Hippocampal formation (tissue), 2 donors: ENCODE results near the gene ARHGAP44.

ENCODE experiments used
- DNase-seq, 2 donors: peaks; one replicate each; lab custom pipeline; 2025; lab: John Stamatoyannopoulos, UW

ARHGAP44 gene

GRCh38 chr17:12900474-12900873 is 111.2 kb downstream of the ARHGAP44 start:
- DNase-seq, result no peak

- no peak for DNase-seq
Measured at GRCh38 chr17:12902046-12902445, 112.7 kb downstream of the ARHGAP44 start.

DNA sequence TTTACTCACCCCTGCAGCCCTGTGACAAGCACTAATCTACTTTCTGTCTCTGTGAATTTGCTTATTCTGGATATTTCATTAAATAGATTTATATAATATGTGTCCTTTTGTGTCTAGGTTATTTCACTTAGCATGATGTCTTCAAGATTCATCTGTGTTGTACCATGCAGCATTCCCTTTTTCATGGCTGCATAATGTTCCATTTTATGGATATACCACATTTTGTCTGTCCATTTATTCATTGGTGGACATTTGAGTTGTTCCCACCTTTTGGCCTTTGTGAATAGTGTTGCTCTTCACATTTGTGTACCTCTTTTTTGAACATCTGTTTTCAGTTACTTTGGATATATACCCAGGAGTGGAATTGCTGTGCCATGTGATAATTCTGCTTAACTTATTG is 118.2 kb downstream of the ARHGAP44 start:
- DNase-seq, result no peak

DNA sequence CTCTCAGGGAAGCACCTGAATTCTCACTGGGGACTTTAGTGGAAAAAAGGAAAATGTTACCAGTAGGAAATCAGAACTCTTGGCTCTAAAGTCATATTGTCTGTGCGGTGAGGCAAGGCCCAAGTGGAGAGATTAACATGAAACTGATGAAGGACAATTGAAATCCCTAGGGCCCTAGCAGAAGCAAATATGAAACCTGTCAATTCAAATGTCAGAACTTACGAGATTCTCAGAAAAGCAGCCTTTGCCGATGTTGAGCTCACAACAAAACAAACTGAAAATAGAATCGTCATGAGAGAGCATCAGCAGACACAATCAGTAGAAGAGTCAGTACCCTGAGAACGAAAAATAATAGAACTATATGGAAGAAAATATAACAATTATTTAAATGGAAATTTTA is 119.7 kb downstream of the ARHGAP44 start:
- DNase-seq, result no peak

DNA sequence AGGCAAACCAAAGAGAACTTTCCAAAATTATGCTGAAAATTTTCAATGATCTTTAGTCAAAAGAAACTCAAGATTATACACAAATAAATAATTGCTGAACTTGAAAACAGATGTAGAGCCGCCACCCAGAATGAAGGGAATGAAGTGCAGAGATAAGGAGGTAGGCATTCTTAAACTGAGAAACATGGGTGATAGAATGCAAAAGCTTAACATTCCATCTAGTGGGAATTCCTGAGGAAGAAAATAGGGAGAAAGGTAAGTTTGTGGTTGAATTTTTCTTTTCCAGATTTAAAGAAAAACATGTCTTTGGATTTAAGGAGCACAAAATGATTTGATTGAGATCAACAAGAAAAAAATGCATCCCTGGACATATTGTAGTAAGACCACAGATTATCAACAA is 120.2 kb downstream of the ARHGAP44 start:
- no peak for DNase-seq

DNA sequence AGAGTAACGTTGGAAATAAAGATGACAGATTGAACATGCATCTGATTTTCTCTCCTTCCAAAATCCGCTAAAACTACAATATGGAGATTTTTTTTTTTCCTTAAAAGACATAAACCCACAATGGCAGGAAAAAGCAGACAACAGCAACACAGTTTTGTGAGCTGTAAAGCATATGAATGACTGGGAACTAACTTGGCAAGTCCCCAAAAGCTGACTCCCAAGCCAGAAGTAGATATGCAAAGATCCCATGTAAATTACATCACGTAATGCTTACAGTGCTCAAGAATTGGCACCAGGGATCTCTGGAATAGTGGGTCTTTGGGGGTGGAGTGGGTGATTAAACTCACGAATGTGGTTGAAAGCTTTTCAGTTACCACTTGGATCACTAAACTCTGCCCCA is 121.9 kb downstream of the ARHGAP44 start:
- no peak for DNase-seq

DNA sequence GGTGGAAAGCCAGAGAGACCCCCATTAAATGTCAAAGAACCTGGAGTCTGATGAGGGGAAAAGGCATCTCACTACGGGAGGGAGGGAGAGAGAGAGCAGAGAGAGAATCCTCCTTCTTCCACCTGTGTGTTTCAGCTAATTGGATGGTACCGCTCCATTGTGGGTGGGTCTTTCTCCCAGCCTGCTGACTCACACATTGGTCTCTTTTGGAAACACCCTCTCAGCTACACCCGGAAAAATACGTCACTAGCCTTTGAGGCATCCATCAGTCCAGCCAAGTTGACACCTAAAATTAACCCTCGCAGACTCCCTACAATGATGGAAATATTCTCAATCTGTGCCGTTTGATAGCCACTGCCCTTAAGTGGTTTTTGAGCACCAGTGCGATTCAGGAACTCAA is 128.1 kb downstream of the ARHGAP44 start:
- DNase-seq, result no peak

DNA sequence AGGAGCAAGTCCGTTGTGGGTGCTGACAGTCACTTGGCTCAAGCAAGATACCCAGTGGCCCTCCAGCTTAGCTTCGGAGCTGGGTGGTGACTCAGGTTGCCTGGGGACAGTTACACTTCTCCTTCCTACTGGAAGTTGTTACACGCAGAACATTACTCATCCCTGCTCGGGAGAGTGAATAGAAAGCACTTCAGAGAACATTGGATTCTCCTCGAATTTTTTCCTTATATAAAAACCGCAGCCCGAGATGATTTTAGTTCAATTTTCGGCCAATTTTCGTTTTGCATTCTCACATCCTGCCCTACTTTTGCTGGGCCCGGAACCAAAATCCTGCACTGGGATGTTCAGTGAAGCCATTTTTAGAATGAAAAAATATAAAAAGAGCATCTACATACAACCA is 128.8 kb downstream of the ARHGAP44 start:
- peak in 1 of 2 donors; percentile 21 for DNase-seq

DNA sequence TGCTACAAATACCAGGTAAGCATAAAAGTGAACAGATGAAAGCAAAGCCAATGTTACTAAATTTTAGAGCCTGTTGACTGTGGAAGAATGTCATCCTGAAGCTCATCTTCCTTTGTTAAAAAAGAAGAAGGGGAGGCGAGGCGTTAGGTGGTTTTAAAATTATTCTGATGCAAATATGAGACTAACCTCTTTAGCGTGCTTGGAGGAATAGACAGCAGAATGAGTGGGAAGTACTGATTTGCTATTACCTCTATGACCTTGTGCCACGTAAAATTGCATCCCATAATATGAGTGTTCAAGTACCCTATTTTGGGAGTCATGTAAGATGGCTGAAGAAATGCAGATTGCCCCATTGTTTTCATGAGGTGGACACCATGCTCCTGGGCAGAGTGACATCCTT is 132.8 kb downstream of the ARHGAP44 start:
- DNase-seq, result no peak

DNA sequence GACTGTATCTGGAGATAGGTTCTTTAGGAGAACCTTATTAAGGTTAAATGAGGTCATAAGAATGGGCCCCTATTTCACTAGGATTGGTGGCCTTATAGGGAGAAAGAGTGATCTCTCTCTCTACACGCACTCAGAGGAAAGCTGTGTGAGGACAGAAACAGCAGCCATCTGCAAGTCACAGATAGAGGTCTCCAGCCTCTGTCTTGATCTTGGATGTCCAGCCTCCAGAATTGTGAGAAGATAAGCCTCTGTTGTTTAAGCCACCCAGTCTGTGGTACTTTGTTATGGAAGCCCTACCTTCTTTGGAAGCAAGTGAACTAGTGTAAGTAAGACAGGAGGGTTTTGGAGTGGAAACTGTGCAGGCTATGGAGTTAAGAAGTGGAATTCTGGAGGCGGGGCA is 135.3 kb downstream of the ARHGAP44 start:
- DNase-seq, result no peak

DNA sequence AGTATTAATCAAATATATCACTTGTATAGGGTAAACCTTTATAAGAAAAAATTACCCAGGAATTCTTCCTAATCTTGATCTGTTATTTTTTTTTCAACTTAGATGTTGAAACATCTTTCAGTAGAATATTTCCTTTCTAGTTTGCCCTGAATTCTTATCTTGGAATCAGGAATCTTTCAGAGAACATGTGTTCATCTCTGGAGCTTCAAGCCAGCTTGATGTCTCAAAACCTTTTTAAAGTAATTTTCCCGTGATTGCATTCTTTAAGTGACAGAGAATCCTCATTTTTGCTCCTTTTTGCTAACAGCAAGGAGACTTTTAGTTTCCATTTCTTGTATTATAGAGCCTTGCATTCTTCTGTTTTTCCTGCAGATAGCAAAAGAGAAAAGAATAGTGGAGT is 137.7 kb downstream of the ARHGAP44 start:
- DNase-seq, result no peak

GRCh38 chr17:12927541-12928425 is 138.5 kb downstream of the ARHGAP44 start:
- DNase-seq, result no peak

DNA sequence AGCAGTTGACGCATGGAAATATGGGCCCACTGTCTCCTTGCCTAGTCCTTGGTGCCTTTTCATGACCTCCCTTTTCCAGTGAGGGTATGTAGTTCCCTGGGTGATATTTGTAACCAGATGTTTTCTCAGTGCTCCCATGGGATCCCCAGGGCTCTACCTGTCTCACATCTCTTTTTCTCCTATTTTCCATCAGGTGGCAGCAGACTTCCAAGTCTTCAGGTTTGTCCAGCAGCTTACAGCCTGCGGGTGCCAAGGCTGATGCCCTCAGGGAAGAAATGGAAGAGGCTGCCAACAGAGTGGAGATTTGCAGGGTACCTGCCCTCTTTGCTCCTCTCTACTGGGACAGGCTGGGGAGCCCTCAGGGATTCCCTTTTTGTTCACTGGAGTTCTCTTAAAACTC is 139.4 kb downstream of the ARHGAP44 start:
- DNase-seq, result no peak

DNA sequence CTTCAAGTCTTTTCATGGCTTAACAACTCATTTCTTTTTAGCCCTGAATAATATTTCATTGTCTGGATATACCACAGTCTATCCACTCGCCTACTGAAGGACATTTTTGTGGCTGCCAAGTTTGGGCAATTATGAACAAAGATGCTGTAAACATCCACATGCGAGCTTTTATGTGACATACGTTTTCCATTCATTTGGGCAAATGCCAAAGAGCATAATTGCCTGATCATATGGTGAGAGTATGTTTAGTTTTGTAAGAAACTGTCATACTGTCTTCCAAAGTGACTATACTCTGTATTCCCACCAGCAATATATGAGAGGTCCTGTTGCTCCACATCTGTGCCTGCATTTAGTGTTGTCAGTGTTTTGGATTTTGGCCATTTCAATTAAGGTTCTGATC is 147.2 kb downstream of the ARHGAP44 start:
- DNase-seq, result no peak

DNA sequence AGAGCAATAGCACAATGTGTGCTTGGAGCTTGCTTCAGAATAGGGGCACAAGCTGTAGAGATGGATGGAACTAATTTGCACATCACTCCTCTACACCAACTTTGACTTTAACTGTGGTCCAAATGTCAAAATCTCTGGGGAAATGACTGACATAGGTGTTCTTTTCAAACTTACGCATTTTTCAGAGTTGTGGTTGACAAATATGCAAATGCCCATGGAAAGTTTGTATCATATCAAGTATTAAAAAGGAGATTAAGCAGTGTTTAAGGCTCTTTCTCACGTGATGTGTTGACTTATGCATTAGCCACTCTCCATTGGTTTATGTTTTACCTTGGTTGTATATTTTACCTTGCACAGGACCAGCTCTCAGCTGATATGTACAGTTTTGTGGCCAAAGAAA is 151.4 kb downstream of the ARHGAP44 start:
- no peak for DNase-seq

DNA sequence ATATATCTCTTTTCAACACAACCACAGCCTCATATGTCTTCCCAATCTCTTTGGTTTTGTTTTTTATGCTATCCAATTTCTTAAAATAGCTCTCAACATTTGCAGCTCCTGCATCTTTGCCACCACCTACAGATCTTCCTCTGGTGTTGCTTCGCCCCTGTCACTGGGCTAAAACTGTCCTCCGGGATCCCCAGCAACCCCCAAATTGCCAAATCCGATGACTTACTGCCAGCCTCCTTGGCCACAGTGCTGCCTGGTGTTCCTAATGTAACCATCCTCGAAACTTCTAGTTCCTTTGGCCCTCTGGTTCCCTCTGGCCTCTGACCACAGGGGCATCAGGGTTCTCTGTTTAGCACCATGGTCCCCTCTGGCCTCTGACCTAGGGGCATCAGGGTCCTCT is 157.7 kb downstream of the ARHGAP44 start:
- no peak for DNase-seq

DNA sequence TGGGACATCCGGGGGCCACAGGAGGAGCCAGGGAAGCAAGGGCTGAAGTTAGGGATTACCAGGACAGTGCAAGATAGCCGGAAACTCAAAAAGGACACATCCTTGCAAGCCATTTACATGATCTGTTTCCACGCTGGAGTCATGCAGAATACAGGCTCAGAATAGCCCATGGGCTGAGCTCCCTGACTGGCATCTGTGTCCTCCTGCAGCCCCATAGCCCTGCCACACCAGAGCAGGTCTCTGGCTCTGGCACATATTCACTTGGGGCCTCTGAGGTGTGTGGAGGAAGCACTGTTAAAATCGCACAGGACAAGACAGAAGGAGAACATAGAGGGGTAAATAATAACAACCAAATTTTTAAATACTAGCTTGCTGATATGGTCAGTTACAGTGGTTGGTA is 162.7 kb downstream of the ARHGAP44 start:
- DNase-seq, result no peak

GRCh38 chr17:12953156-12953555 is 163.9 kb downstream of the ARHGAP44 start:
- peak in 1 of 2 donors; percentile 17 for DNase-seq

GRCh38 chr17:12955521-12955920 is 166.2 kb downstream of the ARHGAP44 start:
- DNase-seq, result no peak

GRCh38 chr17:12958786-12959185 is 169.5 kb downstream of the ARHGAP44 start:
- DNase-seq, result no peak

DNA sequence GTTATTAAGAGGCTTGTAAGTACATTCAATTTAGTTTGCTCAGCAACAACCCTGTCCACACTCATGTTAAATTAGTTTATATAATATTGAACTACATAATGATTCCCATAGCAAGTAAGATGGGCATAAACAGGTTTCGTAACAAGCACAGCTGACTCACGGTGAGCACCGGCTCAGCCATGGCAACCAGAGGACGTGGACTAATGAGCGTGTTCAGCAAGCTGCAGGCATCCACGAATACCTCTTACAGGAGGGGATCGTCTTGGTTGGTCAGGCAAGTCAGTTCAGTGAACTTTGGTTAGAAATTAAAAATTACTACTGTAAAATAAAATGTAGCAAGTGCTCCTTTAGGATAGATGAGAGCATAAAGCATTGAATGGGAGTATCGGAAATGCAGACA is 170.1 kb downstream of the ARHGAP44 start:
- no peak for DNase-seq

DNA sequence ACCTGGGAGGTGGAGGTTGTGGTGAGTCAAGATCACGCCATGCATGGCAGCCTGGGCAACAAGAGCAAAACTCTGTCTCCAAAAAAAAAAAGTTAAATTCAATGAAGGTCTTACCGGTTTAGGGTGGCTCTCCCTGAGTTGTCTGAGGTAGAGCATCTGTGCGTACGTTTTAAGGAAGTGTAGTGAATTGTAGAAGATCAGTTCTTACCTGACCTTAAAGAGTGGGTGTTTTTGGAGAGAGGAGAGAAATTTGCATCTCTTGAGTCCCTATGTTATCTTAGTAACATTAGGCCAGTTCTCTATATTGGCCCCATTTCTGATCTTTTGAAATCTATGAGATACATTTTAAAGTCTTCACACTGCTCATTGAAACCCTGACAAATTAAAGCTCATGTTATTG is 172.4 kb downstream of the ARHGAP44 start:
- DNase-seq, result no peak

DNA sequence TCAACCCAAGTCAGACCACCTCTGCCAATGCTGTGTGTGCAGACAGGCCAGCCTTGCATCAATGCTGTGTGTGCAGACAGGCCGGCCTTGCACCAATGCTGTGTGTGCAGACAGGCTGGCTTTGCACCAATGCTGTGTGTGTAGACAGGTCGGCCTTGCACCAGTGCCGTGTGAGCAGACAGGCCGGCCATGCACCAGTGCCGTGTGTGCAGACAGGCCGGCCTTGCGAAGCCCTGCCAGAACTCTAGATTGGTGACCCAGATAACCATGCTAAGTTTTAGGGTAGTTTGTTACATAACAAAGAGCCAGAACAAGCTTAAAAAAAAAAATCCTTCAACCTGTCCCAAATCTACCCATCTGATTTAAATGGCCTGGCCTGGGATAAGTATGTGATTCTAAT is 174.2 kb downstream of the ARHGAP44 start:
- DNase-seq, result no peak

DNA sequence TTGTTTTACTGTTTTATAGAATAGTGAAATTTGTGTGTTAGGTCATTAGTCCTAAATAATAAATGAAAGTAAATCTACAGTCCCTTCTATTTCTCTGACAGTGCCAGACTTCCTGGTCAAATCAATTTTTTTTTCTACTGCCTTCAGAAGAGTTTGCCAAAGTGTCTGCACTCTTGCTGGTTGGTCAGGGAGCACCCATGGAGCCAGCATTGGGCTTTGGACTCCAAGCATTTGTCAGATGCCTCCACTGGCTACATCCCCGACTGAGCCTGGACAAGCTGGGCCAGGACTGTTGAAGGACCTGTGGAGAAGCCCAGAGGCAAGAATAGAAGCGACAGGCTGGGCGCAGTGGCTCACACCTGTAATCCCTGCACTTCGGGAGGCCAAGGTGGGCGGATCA is 174.9 kb downstream of the ARHGAP44 start:
- no peak for DNase-seq
